Liver (tissue), 9 donors: ENCODE results near the gene HSPB2. TPM values are rescaled to one million over a fixed set of nuclear protein-coding genes. Genes with fewer than 3 reads are reported as not detected.

ENCODE experiments used
- DNase-seq: peaks from one replicate; pipeline ENCODE4 v3.0.0-alpha.2; 2017; ENCODE audit warnings: low spot score
- H3K27ac ChIP-seq, 2 donors: one replicate each; pipeline ENCODE4 v1.7.0; 2013; ENCODE audit warnings: inconsistent platforms in 2 of 2, low read length in 2 of 2, control low read depth in 1 of 2, low read depth in 1 of 2, mild to moderate bottlenecking in 1 of 2
- H3K27me3 ChIP-seq, 4 donors: one replicate each; pipeline versions ENCODE4 v1.6.1 to v1.7.0; 2013; ENCODE audit warnings: low read length in 3 of 4, inconsistent platforms in 1 of 4, mild to moderate bottlenecking in 1 of 4, moderate library complexity in 1 of 4; ENCODE audit not compliant: control insufficient read depth in 4 of 4, insufficient read depth in 4 of 4
- H3K36me3 ChIP-seq, 4 donors: one replicate each; pipeline versions ENCODE4 v1.6.1 to v1.7.0; 2013; ENCODE audit warnings: low read length in 3 of 4, mild to moderate bottlenecking in 3 of 4, low read depth in 1 of 4, moderate library complexity in 1 of 4; ENCODE audit not compliant: control insufficient read depth in 4 of 4, insufficient read depth in 3 of 4
- H3K4me1 ChIP-seq, 4 donors: one replicate each; pipeline versions ENCODE4 v1.6.1 to v1.7.0; 2013; ENCODE audit warnings: low read length in 3 of 4, mild to moderate bottlenecking in 3 of 4, moderate library complexity in 1 of 4; ENCODE audit not compliant: control insufficient read depth in 4 of 4, insufficient read depth in 4 of 4
- H3K4me3 ChIP-seq, 3 donors: one replicate each; pipeline versions ENCODE4 v1.6.1 to v1.7.0; 2013; ENCODE audit warnings: low read length in 3 of 3, control low read depth in 1 of 3, low read depth in 1 of 3, mild to moderate bottlenecking in 1 of 3
- H3K9ac ChIP-seq, 2 donors: one replicate each; pipeline ENCODE4 v1.7.0; 2013; ENCODE audit warnings: low read length in 2 of 2, mild to moderate bottlenecking in 2 of 2, moderate library complexity in 2 of 2, control low read depth in 1 of 2, low read depth in 1 of 2
- H3K9me3 ChIP-seq, 4 donors: one replicate each; pipeline versions ENCODE4 v1.6.1 to v1.7.0; 2013; ENCODE audit warnings: low read length in 3 of 4; ENCODE audit not compliant: control insufficient read depth in 4 of 4
- ATF3 ChIP-seq: IDR thresholded peaks from 2 replicates; pipeline ENCODE4 v1.6.1; 2016; ENCODE audit warnings: antibody characterized with exemption
- CTCF ChIP-seq: fragments of 150-350 bp; IDR thresholded peaks from 2 replicates; pipeline ENCODE4 v1.5.1; 2017; ENCODE audit warnings: improper control_type of control experiment, low read depth, low read length; ENCODE audit not compliant: missing input control
- FOXA1 ChIP-seq: IDR thresholded peaks from 2 replicates; pipeline ENCODE4 v1.6.1; 2016; ENCODE audit warnings: antibody characterized with exemption
- FOXA2 ChIP-seq: IDR thresholded peaks from 2 replicates; pipeline ENCODE4 v1.6.1; 2016; ENCODE audit warnings: antibody characterized with exemption
- HNF4A ChIP-seq, 2 donors: conservative IDR thresholded peaks; 2 replicates each; pipeline ENCODE4 v1.6.1; 2016; ENCODE audit warnings: antibody characterized with exemption in 2 of 2, mild to moderate bottlenecking in 2 of 2
- JUND ChIP-seq, 2 donors: IDR thresholded peaks; 2 replicates each; pipeline ENCODE4 v1.6.1; 2016; ENCODE audit warnings: antibody characterized with exemption in 2 of 2
- MAX ChIP-seq: IDR thresholded peaks from 2 replicates; pipeline ENCODE4 v1.6.1; 2016; ENCODE audit warnings: antibody characterized with exemption
- NR2F2 ChIP-seq: IDR thresholded peaks from 2 replicates; pipeline ENCODE4 v1.6.1; 2016; ENCODE audit warnings: antibody characterized with exemption
- RAD21 ChIP-seq, 2 donors: IDR thresholded peaks; 2 replicates each; pipeline ENCODE4 v1.6.1; 2016; ENCODE audit warnings: antibody characterized with exemption in 2 of 2, mild to moderate bottlenecking in 2 of 2
- RXRA ChIP-seq, 2 donors: IDR thresholded peaks; 2 replicates each; pipeline ENCODE4 v1.6.1; 2017 to 2018; ENCODE audit warnings: antibody characterized with exemption in 2 of 2, mild to moderate bottlenecking in 1 of 2
- SP1 ChIP-seq: IDR thresholded peaks from 2 replicates; pipeline ENCODE4 v1.6.1; 2018; ENCODE audit warnings: antibody characterized with exemption, mild to moderate bottlenecking
- TAF1 ChIP-seq: conservative IDR thresholded peaks from 2 replicates; pipeline ENCODE4 v1.6.1; 2016; ENCODE audit warnings: antibody characterized with exemption, mild to moderate bottlenecking
- YY1 ChIP-seq: IDR thresholded peaks from 2 replicates; pipeline ENCODE4 v1.6.1; 2016; ENCODE audit warnings: antibody characterized with exemption, mild to moderate bottlenecking
- ZBTB33 ChIP-seq: IDR thresholded peaks from 2 replicates; pipeline ENCODE4 v1.6.1; 2016; ENCODE audit warnings: antibody characterized with exemption
- WGBS: extraction: QIAGEN DNeasy Blood & Tissue Kit; methylation state at CpG from one replicate; pipeline ENCODE4 v1.1.7; 2013; 5-methylcytosine and 5-hydroxymethylcytosine counted together
- polyA plus RNA-seq, 2 donors: library from polyadenylated mRNA; stranded (reverse) in 1 of 2; unstranded in 1 of 2; fragments of 200-250 nt in 1 of 2; fragments of >200 nt in 1 of 2; fragmentation: Nextera tagmentation in 1 of 2; extraction: Ambion mirVana in 1 of 2; gene quantifications; one replicate each; pipeline versions ENCODE4 v1.2.1 to v1.2.3, GENCODE V29; 2013 to 2015
- total RNA-seq, 2 donors: library from RNA; depleted of rRNA; stranded (reverse); fragments of >200 nt; gene quantifications; one replicate each; pipeline ENCODE4 v1.2.3, GENCODE V29; 2014
- donor health status: healthy.
- donor health status: healthy.
- donor health status: healthy.
- donor health status: healthy.
- donor health status: healthy.

Gene HSPB2
- total and polyA plus RNA-seq, 4 donors: 0.14 to 0.85 (median 0.61) TPM; not detected in 1

- no peak overlapping the region for H3K27ac ChIP-seq
- no peak for TF ChIP-seq NR2F2
These were observed 9.2 kb downstream of the HSPB2 start for GRCh38 chr11:111921541-111922230.

GRCh38 chr11:111922803-111923202, 10.3 kb downstream of the HSPB2 start:
- TF ChIP-seq RAD21 (IDR thresholded peaks at IDR 0.05): peak; percentile 16 to 21
- no peak for TF ChIP-seq YY1
- peak in 1 of 2 donors; percentile 39 for TF ChIP-seq HNF4A (conservative IDR thresholded peaks at IDR 0.05)
- H3K4me1 ChIP-seq: peaks cover 0 to 59% (median 44%) of the 10 kb centered on the region in 4 donors
- H3K9ac ChIP-seq: peak overlapping the region in 1 of 2 donors; percentile 33
- WGBS: 6% methylated on average over 2 of the region's 2 CpGs
- H3K36me3 ChIP-seq: no peaks in the 10 kb centered on the region
- H3K4me3 ChIP-seq: no peak overlapping the region
- H3K27me3 ChIP-seq: no peaks in the 10 kb centered on the region
- DNase-seq: no peak
- H3K27ac ChIP-seq: peak overlapping the region; percentile 45 to 66
- no peaks in the 10 kb centered on the region for H3K9me3 ChIP-seq

More at GRCh38 chr11:111921541-111922230, 9.2 kb downstream of the HSPB2 start:
- H3K36me3 ChIP-seq: no peaks in the 10 kb centered on the region
- H3K9ac ChIP-seq: no peak overlapping the region
- no peaks in the 10 kb centered on the region for H3K9me3 ChIP-seq
- WGBS: 87% methylated on average over 7 of the region's 7 CpGs
- no peak overlapping the region for H3K4me3 ChIP-seq
- no peaks in the 10 kb centered on the region for H3K27me3 ChIP-seq
- H3K4me1 ChIP-seq: peaks cover 0 to 56% (median 40%) of the 10 kb centered on the region in 4 donors
- no peak for DNase-seq

- H3K36me3 ChIP-seq: no peaks in the 10 kb centered on the region
- no peak for DNase-seq
- no peaks in the 10 kb centered on the region for H3K9me3 ChIP-seq
- TF ChIP-seq MAX: no peak
- no peak for TF ChIP-seq ATF3
- no peak for TF ChIP-seq FOXA1
- no peak for TF ChIP-seq SP1
- TF ChIP-seq CTCF: no peak
- TF ChIP-seq TAF1: no peak
- no peak for TF ChIP-seq FOXA2
- TF ChIP-seq RXRA (IDR thresholded peaks at IDR 0.05): no peak
- TF ChIP-seq JUND (IDR thresholded peaks at IDR 0.05): no peak
- TF ChIP-seq ZBTB33: no peak
- no peaks in the 10 kb centered on the region for H3K27me3 ChIP-seq
- WGBS: 57% methylated on average over 5 of the region's 5 CpGs
- peak overlapping the region; percentile 45 to 66 for H3K27ac ChIP-seq
- peaks cover 0 to 53% (median 39%) of the 10 kb centered on the region in 4 donors for H3K4me1 ChIP-seq
- no peak overlapping the region for H3K4me3 ChIP-seq
- no peak overlapping the region for H3K9ac ChIP-seq
These were observed 10.8 kb downstream of the HSPB2 start for GRCh38 chr11:111923351-111923788.
